ENCODE data around the gene OR2S2.

DNA sequence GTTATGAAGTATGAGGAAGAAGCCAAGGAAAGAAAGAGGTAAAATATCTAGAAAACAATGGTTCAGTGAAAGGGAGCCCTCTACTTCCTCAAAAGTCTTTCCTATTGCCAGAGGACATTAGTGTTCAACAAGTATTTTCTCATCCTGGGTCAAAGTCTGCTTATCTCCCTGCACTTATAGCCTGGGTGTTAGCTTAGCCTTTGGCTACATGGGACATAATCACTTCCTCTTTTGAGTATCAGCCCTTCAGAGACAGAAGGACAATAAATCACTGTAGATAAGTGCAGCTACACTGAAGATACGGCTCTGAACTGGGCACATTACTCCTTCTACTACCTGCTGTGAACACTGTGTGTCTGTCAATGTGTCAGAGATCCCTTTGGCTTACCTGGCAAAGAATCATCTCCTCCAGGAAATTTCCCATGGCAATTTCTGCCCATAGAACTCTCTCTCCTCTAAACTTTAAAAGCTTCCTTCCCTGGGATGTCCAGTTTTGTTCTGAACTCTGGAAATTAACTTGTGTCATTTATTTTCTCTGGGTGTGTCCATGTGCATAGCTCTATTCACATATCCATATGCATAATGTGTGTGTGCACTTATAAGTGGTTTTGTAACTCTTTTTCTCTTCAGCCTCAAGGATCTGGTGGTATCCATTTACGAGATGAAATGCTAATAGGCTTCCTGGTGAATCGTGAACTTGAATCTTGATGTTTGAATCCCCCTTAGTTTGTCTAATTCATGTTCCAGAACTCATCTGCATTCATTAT is 48.8 kb upstream of the OR2S2 start:
- no peak for TF ChIP-seq CTCF (conservative IDR thresholded peaks at IDR 0.05; ENCODE audit: low read length)
- TF ChIP-seq EZH2phosphoT487 (IDR thresholded peaks at IDR 0.05; ENCODE audit: borderline replicate concordance) = no peak
